OCI-LY3 (cell line): ENCODE measurements around the gene RANBP3.

Experiments
- H2AFZ ChIP-seq: fragments of 200-600, 300-600 bp; shearing (Covaris generic); 2 replicates; pipeline ENCODE4 v1.6.0; 2014; ENCODE audit warnings: antibody characterized with exemption, low read depth, low read length
- H3K27ac ChIP-seq: fragments of 200-600, 300-600 bp; sonication (generic); 2 replicates; pipeline ENCODE4 v1.5.1; 2014; ENCODE audit warnings: mild to moderate bottlenecking, low read length, moderate library complexity, mixed read lengths
- H3K27me3 ChIP-seq: fragments of 200-600, 300-600 bp; sonication (generic); 2 replicates; pipeline ENCODE4 v1.6.1; 2014; ENCODE audit warnings: low read depth, low read length, mixed read lengths
- H3K36me3 ChIP-seq: fragments of 200-600, 300-600 bp; sonication (generic); replicated peaks from 2 replicates; pipeline ENCODE3; 2014; ENCODE audit warnings: low read depth, low read length, mixed read lengths
- H3K4me1 ChIP-seq: fragments of 300-600, 200-600 bp; sonication (generic); 2 replicates; pipeline ENCODE4 v1.6.1; 2014; ENCODE audit warnings: low read length, mixed read lengths
- H3K4me2 ChIP-seq: fragments of 200-600, 300-600 bp; sonication (generic); 2 replicates; pipeline ENCODE4 v1.6.1; 2014; ENCODE audit warnings: low read length, mixed read lengths
- H3K4me3 ChIP-seq: fragments of 300-600, 200-600 bp; sonication (generic); 2 replicates; pipeline ENCODE4 v1.5.1; 2014; ENCODE audit warnings: antibody characterized with exemption, mild to moderate bottlenecking, low read length, moderate library complexity
- H3K79me2 ChIP-seq: fragments of 300-600, 200-600 bp; shearing (Covaris generic); 2 replicates; pipeline ENCODE4 v1.6.1; 2014; ENCODE audit warnings: mild to moderate bottlenecking, low read length, mixed read lengths
- H3K9ac ChIP-seq: fragments of 300-600, 200-600 bp; shearing (Covaris generic); 2 replicates; pipeline ENCODE4 v1.6.0; 2014; ENCODE audit warnings: mild to moderate bottlenecking, low read length, moderate library complexity
- H3K9me3 ChIP-seq: fragments of 200-600, 300-600 bp; shearing (Covaris generic); 2 replicates; pipeline ENCODE4 v1.6.1; 2014; ENCODE audit warnings: low read length, mixed read lengths; ENCODE audit not compliant: insufficient read depth
- H4K20me1 ChIP-seq: fragments of 200-600, 300-600 bp; sonication (generic); 2 replicates; pipeline ENCODE4 v1.6.1; 2016; ENCODE audit warnings: low read length, mixed read lengths; ENCODE audit not compliant: insufficient read depth
- EZH2phosphoT487 ChIP-seq: fragments of 200-600 bp; shearing (Covaris generic); IDR thresholded peaks from 2 replicates; pipeline ENCODE4 v1.6.1; 2018; ENCODE audit warnings: antibody characterized with exemption, mixed run types, low read depth
- TF ChIP-seq, protein P1 (sequence below): fragments of 200-600, 300-600 bp; sonication (generic); IDR thresholded peaks from 2 replicates; pipeline ENCODE4 v1.5.1; 2014; ENCODE audit warnings: antibody characterized with exemption, low read length, low read depth

The RANBP3 gene

DNA sequence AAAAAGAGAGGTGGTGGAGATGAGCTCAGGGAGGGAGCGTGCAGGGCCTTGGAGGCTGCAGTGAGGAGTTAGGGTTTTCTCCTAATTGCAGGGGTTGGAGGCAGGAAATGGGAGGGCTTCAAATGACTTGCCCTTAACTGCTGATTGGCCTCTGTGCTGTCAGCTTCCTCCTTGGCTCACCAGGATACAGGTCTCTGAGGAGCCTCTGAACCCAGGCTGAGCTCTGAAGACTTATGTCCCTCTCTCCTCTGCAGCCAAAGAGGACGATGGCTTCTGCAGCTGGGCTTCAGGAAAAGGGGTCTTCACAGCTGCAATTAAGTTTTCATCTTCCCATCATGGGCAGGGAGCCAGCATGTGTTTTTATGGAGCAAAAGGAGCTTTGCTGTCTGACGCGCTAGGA lies 6.7 kb upstream of the RANBP3 start:
- TF ChIP-seq EZH2phosphoT487, result no peak
- TF ChIP-seq, protein P1, sequence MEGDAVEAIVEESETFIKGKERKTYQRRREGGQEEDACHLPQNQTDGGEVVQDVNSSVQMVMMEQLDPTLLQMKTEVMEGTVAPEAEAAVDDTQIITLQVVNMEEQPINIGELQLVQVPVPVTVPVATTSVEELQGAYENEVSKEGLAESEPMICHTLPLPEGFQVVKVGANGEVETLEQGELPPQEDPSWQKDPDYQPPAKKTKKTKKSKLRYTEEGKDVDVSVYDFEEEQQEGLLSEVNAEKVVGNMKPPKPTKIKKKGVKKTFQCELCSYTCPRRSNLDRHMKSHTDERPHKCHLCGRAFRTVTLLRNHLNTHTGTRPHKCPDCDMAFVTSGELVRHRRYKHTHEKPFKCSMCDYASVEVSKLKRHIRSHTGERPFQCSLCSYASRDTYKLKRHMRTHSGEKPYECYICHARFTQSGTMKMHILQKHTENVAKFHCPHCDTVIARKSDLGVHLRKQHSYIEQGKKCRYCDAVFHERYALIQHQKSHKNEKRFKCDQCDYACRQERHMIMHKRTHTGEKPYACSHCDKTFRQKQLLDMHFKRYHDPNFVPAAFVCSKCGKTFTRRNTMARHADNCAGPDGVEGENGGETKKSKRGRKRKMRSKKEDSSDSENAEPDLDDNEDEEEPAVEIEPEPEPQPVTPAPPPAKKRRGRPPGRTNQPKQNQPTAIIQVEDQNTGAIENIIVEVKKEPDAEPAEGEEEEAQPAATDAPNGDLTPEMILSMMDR, result no peak
- no peaks in the 10 kb centered on the region for H3K27me3 ChIP-seq
- H3K4me3 ChIP-seq, result no peak overlapping the region
- no peak overlapping the region for H2AFZ ChIP-seq
- H3K4me1 ChIP-seq, result peaks cover 19% of the 10 kb centered on the region
- H3K79me2 ChIP-seq, result peaks cover 16% of the 10 kb centered on the region
- H3K4me2 ChIP-seq, result no peak overlapping the region
- no peak overlapping the region for H3K9ac ChIP-seq
- H3K9me3 ChIP-seq, result no peaks in the 10 kb centered on the region
- peaks cover 7% of the 10 kb centered on the region for H3K36me3 ChIP-seq
- H4K20me1 ChIP-seq, result no peaks in the 10 kb centered on the region
- H3K27ac ChIP-seq, result no peak overlapping the region

DNA sequence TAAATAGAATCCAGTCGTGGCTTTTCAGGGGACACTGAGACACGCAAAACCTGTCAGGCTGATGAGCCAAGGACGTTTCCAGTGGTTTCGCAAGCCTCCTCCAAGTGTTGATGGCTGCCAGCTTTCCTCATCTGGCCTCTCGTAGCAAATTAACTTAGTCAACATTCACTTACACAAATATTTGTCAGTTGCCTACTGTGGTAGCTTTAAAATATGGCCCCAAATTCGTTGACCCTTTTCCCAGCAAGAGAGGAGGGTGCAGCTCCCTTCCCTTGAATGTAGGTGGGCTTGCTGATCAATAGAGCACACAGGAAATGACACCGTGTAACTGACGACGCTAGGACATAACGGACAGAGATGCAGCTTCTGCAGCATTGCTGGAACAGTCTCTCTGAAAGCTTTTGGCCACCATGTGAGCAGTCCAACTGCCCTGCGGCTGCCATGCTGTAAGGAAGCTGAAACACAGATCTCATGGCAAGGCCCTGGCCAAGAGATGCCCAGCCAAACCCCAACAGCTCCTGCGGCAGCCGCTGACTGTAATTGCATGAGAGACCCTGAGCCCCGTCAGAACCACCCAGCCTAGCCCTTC lies 5.5 kb upstream of the RANBP3 start:
- peaks cover 26% of the 10 kb centered on the region for H3K79me2 ChIP-seq
- H3K27me3 ChIP-seq, result no peaks in the 10 kb centered on the region
- peaks cover 8% of the 10 kb centered on the region for H3K36me3 ChIP-seq
- no peak overlapping the region for H3K9ac ChIP-seq
- no peak overlapping the region for H3K4me3 ChIP-seq
- no peak overlapping the region for H2AFZ ChIP-seq
- no peak overlapping the region for H3K4me2 ChIP-seq
- TF ChIP-seq, protein P1, result no peak
- no peak for TF ChIP-seq EZH2phosphoT487
- no peaks in the 10 kb centered on the region for H4K20me1 ChIP-seq
- H3K9me3 ChIP-seq, result no peaks in the 10 kb centered on the region
- H3K4me1 ChIP-seq, result peaks cover 20% of the 10 kb centered on the region
- no peak overlapping the region for H3K27ac ChIP-seq

DNA sequence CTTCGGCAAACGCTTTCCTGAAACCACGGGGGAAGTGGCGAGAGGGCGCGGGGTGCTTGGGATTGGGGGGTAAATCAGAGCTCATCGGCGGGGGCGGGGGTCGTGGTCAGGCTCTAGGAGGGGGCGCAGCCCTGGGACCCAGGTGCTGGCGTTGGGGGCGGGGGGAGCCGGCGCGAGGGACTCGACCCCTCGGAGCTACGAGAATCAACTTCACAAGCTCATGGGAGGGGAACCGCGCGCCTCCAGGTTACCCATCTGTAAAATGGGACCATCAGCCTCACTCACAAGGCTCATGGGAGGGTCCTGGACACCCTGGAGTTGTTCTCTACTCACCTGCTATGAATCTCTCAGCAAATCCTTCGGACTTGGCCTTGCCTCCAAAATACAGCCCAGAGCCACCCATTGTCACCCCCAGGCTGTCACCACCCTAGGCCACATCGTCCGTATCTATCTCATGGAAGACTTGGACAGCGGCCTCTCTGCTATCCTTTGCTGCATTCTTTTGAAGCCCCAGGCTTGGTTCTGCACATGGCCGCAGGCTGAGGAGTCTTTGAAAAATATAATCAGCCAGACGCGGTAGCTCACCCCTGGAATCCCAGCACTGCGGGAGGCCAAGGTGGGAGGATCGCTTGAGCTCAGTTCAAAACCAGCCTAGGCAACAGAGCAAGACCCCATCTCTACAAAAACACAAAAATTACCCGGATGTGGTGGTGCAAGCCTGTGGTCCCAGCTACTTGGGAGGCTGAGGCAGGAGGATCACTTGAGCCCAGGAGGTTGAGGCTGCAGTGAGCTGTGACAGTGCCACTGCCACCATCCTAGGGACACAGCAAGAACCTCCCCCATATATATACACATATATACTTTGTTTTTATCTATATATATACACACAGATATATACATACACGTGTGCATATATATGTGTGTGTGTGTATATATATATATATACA lies 939 bp upstream of the RANBP3 start:
- H3K4me1 ChIP-seq, result peaks cover 42% of the 10 kb centered on the region
- no peaks in the 10 kb centered on the region for H3K27me3 ChIP-seq
- peak overlapping the region; percentile 98 for H3K4me3 ChIP-seq
- TF ChIP-seq, protein P1, result no peak
- no peak for TF ChIP-seq EZH2phosphoT487
- peaks cover 31% of the 10 kb centered on the region for H3K36me3 ChIP-seq
- no peaks in the 10 kb centered on the region for H3K9me3 ChIP-seq
- H3K9ac ChIP-seq, result peak overlapping the region; percentile 96
- peak overlapping the region; percentile 75 for H3K27ac ChIP-seq
- H2AFZ ChIP-seq, result peak overlapping the region; percentile 45; the same call in 1 of the 2 replicates
- H3K4me2 ChIP-seq, result peak overlapping the region; percentile 96
- H3K79me2 ChIP-seq, result peaks cover 69% of the 10 kb centered on the region
- H4K20me1 ChIP-seq, result peaks cover 15% of the 10 kb centered on the region

DNA sequence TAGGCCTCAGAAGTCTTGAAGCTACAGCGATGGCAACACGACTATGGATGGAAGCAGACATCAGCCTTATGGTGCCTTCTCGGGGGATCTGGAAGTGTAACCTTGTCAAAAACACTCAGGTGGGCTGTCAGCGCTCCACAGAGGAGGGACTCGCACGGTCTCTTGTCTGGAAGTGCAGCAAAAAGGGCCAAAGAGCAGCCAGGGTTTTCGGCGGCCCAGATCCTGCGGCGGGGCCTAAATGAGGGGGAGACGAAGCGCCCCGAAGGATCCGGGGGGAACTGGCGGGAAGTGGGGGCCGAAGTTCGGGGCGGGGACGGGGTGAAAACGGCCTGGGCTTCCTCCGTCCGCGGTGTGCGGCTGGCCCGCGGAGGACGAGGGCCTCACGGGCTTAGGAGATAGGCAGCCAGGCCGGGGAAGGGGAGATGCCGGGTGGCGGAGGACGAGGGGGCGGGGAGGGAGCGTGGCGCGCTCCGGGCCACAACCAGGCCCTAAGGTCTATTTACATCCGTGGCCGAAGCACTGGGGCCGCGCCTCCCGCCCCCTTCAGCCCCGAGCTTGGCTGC lies 637 bp downstream of the RANBP3 start:
- Histone ChIP-seq H3K4me2 (peak overlapping the region; percentile 100), H2AFZ (no peak overlapping the region), H3K4me1 (peaks cover 55% of the 10 kb centered on the region), H3K27ac (peak overlapping the region; percentile 75), H3K79me2 (peaks cover 85% of the 10 kb centered on the region), H3K36me3 (peaks cover 46% of the 10 kb centered on the region), H3K9ac (peak overlapping the region; percentile 83), H3K4me3 (peak overlapping the region; percentile 98), H3K27me3 (no peaks in the 10 kb centered on the region), H3K9me3 (no peaks in the 10 kb centered on the region), H4K20me1 (peaks cover 30% of the 10 kb centered on the region)
- no peak for TF ChIP-seq EZH2phosphoT487
- TF ChIP-seq, protein P1, result no peak
